Activated effector memory CD4-positive, alpha-beta T cell treated with Interleukin-2 at 50 U/mL for 16 hours (primary cell): Measurements from ENCODE around the gene C17orf67.
"Not testable (repeated sequence)": the region's sequence is repeated elsewhere in the genome, so short reads cannot be mapped to it uniquely, and the experiment has no call there.

Experiments used
- DNase-seq: peaks from one replicate; pipeline ENCODE4 v3.0.0-alpha.2; 2020

The C17orf67 gene

GRCh38 chr17:56770427-56770826, 63.3 kb downstream of the C17orf67 start:
- DNase-seq: no peak

- DNase-seq: no peak
Observed at GRCh38 chr17:56765449-56765848, 68.3 kb downstream of the C17orf67 start.

- DNase-seq: no peak
Observed at GRCh38 chr17:56762988-56763387, 70.7 kb downstream of the C17orf67 start.

- DNase-seq: no peak
Observed at GRCh38 chr17:56762144-56762543, 71.6 kb downstream of the C17orf67 start.

GRCh38 chr17:56761387-56761786, 72.3 kb downstream of the C17orf67 start:
- DNase-seq: no peak

- DNase-seq: not testable (repeated sequence)
Observed at GRCh38 chr17:56757611-56758010, 76.1 kb downstream of the C17orf67 start.

GRCh38 chr17:56756536-56756935, 77.2 kb downstream of the C17orf67 start:
- no peak for DNase-seq

GRCh38 chr17:56755310-56755709, 78.4 kb downstream of the C17orf67 start:
- no peak for DNase-seq

- no peak for DNase-seq
Observed at GRCh38 chr17:56754523-56755208, 79.1 kb downstream of the C17orf67 start.

- DNase-seq: no peak
Observed at GRCh38 chr17:56752263-56752836, 81.4 kb downstream of the C17orf67 start.

- no peak for DNase-seq
Observed at GRCh38 chr17:56751145-56751738, 82.5 kb downstream of the C17orf67 start.

- DNase-seq: no peak
Observed at GRCh38 chr17:56744721-56745120, 89.0 kb downstream of the C17orf67 start.

- no peak for DNase-seq
Observed at GRCh38 chr17:56742601-56743000, 91.1 kb downstream of the C17orf67 start.
